NCI-H146 (cell line): ENCODE results near the gene CITED4.
A peak's percentile ranks its signal among the peaks of the same experiment; 100 is the strongest.

Source experiments
- DNase-seq: peaks from one replicate; lab custom pipeline; 2025; lab: John Stamatoyannopoulos, UW

The CITED4 gene

GRCh38 chr1:40886318-40887011 is 24.3 kb upstream of the CITED4 start:
- DNase-seq: no peak

DNA sequence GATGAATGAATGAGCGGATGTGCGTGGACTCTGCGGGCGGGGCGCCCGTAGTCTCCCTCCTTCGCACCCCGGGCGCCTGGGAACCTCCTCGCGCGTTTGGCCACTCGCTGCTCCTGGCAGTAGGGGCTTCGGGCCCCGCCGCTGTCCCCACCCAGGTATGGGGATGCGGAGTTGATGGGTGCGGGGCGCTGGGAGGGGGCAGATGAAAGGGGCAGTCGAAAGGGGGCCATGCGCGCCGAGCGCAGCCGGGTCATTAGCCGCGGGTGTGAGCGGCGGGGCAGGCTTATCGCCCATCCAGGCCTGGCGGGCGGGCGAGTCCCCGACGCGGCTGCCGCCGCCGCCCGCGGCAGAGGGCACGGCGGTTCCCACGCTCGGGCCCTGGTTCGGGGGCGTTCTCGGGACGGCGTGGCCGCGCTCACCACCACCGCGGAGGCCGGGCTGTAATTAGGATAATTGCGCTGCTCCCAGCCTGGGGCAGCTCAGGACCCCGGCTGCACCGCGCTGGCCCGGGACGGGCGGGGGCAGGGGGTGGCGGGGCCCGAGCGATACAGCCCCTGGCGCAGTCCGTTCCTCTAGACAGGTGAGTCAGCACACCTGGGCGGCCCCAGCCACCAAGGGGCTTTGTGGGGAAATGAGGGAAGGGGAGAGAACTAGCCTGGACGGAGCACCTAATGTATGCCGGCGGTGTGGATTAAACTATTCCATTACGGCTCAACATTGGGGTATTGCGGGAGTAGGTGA is 22.1 kb upstream of the CITED4 start:
- DNase-seq: peak; percentile 2

- no peak for DNase-seq
Measured at GRCh38 chr1:40880813-40881549, 18.8 kb upstream of the CITED4 start.

- DNase-seq: no peak
Measured at GRCh38 chr1:40879482-40880175, 17.5 kb upstream of the CITED4 start.

DNA sequence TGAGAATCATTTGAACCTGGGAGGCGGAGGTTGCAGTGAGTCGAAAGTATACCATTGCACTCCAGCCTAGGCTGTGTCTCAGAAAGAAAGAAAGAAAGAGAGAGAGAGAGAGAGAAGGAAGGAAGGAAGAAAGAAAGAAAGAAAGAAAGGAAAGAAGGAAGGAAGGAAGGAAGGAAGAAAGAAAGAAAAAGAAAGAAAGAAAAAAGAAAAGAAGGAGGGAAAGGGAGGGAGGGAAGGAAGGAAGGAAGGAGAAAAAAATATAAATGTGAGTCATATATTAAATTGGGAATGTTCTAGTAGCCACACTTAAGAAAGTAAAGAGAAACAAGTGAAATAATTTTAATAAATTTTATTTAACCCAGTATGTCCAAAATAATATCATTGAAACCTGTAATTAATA is 16.7 kb upstream of the CITED4 start:
- DNase-seq: no peak

GRCh38 chr1:40877698-40878097 is 15.5 kb upstream of the CITED4 start:
- peak; percentile 3 for DNase-seq

DNA sequence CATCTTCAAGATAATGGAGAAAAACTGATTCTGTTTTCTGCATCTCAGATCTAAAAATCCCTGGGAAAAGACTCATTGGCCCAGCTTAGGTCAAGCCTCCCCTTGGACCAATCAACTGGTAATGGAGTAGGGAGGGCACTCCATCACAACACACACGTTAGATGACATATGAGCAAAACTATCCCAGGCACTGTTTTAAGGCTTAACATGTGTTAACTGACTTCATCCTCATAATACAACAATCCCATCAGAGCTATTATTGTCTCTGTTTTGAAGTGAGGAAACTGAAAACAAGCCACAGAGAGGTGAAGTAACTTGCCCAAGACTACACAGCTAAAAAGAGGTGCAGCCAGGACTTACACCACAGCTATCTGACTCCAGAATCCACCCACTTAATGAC is 14.7 kb upstream of the CITED4 start:
- no peak for DNase-seq

DNA sequence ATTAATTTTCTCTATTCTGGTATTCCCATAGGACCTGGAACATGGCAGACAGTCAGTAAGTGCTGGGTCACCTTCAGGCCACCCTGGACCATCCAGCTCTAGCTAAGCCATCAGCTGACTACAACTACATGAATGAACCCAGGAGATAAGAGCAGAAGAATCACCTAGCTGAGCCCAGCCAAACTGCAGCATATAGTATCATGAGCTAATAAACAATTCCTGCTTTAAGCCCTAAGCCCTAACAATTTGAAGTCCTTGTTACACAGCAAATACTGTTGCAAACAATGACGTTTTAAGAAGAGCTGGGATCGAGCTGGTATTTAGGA is 14.2 kb upstream of the CITED4 start:
- no peak for DNase-seq

DNA sequence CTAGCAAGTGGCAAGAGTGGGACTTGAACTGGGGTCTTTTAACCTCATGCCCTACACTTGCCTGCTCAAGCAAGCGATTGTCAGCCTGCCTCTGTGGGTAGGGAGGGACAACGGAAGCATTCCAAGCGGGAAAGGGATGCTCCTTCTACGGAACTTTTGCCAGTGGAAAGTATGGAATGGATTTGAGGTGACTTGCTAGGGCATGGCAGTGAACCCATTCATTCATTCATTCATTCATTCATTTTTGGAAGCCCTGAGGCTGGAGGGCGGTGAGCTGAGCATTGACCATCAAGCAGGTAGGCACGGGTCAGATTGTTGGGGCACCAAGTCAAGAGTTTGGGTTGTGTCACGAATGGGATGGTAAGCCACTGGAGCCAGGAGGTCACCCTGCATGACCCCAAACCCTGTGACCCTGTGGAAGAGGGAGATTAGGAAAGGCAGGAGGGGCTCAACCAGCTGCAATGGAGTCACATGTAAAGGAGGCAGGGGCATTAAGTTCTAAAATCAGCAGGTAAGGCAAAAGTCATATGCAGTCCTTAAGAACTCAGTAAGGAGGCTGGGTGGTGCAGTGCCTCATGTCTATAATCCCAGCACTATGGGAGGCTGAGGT is 11.8 kb upstream of the CITED4 start:
- no peak for DNase-seq

DNA sequence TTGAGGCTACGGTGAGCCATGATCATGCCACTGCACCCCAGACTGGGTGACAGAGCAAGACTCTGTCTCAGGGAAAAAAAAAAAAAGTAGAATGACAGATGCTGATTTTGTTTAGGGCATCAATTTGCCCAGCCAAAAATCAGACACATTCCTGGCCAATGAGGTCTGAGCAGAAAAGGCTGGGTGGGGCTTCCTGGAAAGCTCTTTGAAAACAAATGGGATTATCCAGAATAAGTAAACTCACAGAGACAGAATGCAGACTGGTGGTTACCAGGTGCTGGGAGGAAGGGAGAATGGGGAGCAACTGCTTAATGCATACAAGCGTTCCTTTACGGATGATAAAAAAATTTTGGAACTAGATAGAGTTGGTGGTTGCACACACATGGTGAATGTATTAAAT is 10.1 kb upstream of the CITED4 start:
- DNase-seq: no peak

DNA sequence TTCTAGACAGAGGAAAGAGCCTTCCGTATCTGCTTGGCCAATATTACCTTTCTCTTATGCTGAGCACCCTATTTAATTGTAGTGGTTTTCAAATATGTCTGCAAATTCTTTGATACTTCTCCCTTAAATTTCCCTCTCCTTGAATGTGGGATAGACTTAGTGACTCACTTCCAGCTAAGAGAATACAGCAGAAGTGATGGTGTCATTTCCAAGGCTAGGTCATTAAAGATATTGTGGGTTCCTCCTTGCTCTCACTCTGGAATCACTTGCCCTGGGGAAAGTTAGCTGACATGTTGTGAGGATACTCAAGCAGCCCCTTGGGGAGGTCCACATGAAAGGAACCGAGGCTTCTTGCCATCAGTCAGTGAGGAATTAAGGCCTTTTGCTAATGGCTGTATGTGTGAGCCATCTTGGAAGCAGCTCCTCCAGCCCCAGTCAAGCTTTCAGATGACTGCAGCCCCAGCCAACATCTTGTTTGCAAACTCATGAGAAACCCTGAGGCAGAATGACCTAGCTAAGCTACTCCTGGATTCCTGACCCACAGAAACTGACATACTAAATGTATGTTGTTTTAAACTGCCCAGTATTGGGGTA is 8.1 kb upstream of the CITED4 start:
- no peak for DNase-seq

DNA sequence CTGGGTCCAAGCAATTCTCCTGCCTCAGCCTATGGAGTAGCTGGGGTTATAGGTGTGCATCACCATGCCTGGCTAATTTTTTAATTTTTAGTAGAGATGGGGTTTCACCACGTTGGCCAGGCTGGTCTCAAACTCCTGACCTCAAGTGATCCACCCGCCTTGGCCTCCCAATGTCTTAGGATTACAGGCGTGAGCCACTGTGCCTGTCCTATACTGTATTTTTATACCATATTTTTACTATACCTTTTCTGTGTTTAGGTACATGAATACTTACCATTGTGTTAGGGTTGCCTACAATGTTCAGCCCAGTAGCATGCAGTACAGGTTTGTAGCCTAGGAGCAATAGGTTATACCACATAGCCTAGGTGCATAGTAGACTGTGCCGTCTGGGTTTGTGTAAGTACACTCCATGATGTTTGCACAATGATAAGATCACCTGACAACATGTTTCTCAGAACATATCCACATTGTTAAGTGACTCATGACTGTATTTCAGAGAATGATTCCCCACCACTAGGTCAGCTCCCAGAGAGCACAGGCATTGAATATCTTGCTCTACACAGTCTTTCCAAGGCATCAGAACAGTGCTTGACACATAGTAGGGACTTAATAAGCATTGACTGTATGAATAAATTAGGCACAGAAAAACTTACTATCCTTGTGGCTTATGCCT is 6.0 kb upstream of the CITED4 start:
- peak; percentile 30 for DNase-seq

GRCh38 chr1:40861224-40862003 is 749 bp downstream of the CITED4 start:
- peak; percentile 40 for DNase-seq

- DNase-seq: no peak
Measured at GRCh38 chr1:40860706-40861223, 1.4 kb downstream of the CITED4 start.

GRCh38 chr1:40858856-40859416 is 3.2 kb downstream of the CITED4 start:
- no peak for DNase-seq

DNA sequence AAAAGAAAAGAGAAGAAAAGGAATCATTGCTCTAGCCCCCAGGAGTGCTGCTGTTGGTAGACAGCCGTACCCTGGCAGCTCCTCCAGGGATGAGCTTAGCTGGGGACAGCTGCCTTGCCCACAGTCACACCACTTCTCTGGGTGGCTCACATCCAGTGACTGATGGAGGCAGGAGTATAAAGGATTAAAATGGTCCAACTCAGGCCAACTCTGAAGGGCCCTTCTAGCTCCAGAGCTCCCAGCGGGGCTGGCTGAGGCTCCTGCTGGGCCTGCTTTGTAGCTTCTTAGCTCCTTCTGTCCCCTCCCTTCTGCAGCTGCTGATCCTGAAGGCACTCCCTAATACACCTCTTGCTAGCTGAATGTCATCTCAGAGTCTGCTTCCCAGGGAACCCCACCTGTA is 4.4 kb downstream of the CITED4 start:
- no peak for DNase-seq

- DNase-seq: no peak
Measured at GRCh38 chr1:40856656-40857302, 5.4 kb downstream of the CITED4 start.

GRCh38 chr1:40856116-40856515 is 6.0 kb downstream of the CITED4 start:
- DNase-seq: no peak

DNA sequence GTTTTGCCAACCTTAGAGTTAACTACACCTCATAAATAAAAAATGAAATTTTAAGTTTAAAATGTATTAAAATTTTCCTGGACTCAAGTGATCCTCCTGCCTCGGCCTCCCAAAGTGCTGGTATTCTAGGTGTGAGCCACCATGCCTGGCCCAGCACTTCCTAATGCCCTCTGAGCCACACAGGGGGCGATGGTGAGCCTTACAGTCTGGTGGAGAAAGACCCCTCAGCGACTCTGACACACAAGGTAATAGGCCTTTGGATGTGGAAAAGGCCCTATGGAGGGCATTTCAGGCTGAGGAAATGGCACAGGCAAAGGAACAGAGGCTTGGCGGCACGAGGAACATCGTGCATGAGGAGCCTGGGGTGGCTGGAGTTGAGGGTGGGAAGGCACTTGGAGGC is 6.7 kb downstream of the CITED4 start:
- peak; percentile 8 for DNase-seq

DNA sequence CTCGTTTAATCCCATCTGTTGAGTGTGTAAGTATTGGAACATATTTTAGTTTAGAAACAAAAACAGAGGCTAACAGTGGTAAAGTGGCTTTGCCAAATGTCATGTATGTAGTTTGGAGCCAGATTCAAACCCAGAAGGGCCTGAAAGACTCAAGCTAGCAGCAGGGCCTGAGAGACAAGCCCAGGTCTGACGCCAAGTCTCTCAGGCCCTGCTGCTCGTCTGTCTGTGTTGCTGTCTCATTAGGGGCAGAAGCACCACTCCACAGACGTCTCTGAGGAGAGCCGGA is 8.3 kb downstream of the CITED4 start:
- no peak for DNase-seq
